ENCODE data around the gene LBH.

LBH gene

DNA sequence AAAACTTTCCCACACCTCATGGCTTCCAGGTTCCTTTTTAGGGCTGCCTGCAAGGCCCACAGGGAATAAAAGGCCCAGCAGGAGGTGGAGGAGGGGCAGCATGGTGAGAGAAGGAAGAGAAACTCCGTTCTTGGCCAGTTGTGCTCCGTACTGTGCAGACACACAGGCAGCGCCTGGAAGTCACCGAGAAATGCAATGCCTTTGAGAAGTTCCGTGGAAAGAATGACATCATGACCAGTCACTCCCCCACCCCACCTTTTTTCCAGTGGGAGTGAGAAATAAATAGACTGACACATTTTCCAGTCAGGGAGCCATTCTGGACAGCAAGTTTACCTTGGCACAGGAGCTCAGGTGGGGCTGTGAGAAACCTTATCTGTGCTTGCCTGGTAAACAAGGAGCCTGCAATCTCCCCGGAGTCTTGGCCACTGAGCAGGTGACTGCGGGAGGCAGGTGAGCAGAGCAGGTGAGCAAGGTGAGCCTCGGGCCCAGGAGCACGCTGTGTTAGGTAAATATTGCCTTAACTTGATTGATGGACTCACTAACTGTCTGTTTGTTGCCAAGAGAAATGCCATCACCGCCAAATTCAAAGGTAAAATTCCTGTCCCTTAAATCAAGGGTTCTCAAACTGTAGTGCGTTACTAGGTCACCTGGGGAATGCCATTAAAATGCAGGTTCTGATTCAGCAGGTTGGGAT, 13.5 kb upstream of the LBH start:
- no peak for DNase-seq

DNA sequence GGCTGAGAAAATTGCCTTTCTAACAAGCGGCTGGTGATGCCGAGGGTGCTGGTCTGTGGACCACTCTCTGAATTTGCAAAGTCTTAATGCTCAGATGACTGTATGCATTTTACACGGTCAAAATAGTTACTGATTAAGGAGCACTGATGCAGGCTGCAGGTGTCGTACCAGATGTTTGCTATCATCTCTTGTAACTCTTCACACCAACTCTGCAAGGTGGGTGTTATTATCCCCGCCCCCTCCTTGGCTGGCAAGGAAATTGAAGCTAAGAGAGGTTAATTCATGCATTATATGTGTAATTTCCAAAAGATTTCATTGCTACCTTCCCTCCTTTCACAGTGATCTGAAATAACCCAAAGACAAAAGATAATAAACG, 13.0 kb upstream of the LBH start:
- no peak for DNase-seq

DNA sequence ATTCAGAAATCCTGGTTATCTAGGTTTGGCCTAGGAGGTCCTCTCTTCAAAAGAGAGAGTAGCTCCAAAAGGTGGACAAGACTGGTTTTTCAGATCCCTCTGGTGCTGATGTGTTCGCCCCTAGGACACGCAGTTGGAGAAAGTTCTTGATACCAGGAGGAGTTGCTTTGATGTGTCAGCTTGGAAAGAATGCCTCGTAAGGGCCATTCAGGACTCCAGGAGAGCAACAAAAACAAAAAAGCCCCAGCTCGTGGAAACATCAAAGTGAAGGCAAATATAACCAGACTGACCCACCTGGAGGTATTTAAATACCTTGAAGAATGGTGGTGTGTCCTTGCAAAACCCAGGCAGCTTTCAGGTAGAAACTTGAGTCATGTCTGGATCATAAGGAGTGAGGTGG, 12.5 kb upstream of the LBH start:
- DNase-seq = no peak

DNA sequence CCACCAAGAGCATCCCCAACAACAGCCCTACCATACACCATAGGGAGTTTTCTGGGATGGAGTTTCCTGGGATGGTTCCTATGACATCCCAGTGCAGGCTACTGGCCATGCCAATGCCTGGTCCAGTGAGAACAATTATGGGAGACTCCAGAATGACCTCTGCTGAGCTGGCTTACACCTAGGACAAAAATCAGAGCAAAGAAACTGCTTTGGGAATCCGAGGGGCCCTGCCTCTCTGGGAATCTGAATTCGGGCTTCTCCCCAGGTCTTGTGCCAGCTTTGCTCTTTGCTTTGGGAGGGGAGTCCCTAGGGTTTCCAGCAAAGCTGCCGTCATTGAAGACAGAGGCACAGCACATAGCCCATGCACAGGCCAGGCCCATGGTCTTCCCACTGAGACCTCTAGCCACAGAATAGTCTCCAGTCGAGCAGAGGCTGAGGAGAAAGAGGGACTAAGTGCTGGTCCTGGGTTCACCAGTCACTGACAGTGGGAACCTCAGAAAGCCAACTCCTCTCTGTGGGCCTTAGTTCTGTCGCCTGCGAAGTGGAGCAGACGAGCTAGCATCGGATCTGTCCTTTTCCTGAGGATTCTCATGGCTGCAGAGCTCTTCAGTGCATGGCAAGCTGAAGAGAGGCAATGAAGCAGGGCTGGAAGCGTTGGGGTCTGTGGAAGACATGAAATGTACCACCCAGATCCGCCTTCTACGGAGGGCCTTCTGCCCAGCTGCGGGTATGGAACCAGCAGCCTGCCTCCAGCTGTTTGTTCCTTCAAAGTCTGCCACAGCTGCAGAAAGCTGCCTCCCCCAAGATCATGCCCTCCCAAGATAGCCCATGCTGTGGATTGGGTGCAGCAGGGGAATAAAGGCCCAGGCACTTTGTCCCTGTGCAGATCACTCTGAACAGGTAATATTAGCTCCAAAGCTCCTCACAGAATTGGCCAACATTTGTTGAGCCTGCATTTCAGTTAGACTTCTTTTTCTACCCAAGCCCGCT, 11.2 kb upstream of the LBH start:
- DNase-seq = no peak

DNA sequence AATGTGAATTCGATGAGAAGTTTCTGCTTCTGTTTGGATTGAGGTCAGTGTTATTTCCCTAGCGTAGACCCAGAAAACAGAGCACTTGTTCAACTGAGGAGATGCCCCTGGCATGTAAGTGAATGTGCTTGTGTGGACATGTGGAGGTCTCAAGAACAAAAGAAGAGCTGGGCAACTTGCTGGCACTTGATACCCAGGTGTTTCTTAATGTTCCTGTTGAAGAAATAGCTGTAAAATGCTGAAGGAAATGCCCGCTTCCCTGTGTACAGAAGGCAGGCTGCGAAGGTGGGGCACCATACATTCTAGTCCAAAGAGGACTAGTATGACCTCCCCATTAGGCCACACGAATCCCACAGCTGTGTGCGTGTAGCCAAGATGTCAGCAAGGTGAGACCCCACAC, 9.8 kb upstream of the LBH start:
- no peak for DNase-seq

DNA sequence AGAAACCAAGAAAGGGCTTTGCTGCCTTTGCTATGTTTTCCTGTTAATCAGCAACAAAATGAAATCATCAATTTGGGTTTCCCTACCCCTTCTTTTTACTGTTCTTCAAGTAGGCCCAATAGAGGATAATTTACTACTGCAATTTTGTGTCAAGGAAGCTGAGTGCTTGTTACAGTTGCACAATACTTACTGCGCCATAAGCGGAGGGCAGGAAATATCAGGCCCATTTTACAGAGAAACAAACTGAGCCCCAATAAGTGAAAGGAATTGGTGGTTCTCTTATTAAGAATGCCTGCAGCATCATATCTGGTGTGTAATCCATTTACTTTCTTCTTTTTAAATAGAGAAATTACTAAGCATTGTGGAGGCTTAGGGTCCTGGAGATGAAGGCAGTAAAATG, 9.3 kb upstream of the LBH start:
- no peak for DNase-seq

- no peak for DNase-seq
These were observed 8.5 kb upstream of the LBH start for GRCh38 chr2:30222636-30223360.

DNA sequence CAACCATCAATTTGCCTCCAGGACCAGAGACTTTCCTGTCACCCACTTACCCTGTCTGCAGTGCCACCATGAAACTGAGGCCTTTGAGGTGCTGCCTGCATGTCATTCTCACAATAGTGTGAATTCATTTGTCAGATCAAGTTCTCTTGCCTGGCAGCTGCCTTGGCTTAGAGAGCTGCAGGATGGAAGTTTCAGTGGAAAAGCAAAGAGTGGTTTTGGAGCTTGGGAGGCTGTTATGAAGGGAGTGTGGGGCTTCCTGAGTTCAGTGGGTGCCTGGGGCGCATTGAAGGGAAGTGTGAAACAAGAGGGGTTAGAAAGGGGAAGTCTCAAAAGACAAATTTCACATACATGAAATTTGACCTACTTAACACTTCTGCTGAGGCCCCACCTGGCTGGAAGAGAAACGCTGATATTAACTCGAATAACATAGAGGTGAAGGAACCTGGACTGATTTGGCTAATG, 7.9 kb upstream of the LBH start:
- DNase-seq = no peak

- DNase-seq = no peak
These were observed 7.2 kb upstream of the LBH start for GRCh38 chr2:30224151-30224550.

- peak; percentile 86 for DNase-seq
These were observed 6.1 kb upstream of the LBH start for GRCh38 chr2:30225131-30225762.

GRCh38 chr2:30226144-30227032, 4.9 kb upstream of the LBH start:
- DNase-seq = peak; percentile 46

- no peak for DNase-seq
These were observed 1.7 kb upstream of the LBH start for GRCh38 chr2:30229596-30229995.

GRCh38 chr2:30230497-30231211, 680 bp upstream of the LBH start:
- DNase-seq = peak; percentile 72

- DNase-seq = peak; percentile 63
These were observed 864 bp downstream of the LBH start for GRCh38 chr2:30231996-30232800.

GRCh38 chr2:30232801-30233130, 1.4 kb downstream of the LBH start:
- DNase-seq = peak; percentile 31

- DNase-seq = no peak
These were observed 2.1 kb downstream of the LBH start for GRCh38 chr2:30233271-30234009.

DNA sequence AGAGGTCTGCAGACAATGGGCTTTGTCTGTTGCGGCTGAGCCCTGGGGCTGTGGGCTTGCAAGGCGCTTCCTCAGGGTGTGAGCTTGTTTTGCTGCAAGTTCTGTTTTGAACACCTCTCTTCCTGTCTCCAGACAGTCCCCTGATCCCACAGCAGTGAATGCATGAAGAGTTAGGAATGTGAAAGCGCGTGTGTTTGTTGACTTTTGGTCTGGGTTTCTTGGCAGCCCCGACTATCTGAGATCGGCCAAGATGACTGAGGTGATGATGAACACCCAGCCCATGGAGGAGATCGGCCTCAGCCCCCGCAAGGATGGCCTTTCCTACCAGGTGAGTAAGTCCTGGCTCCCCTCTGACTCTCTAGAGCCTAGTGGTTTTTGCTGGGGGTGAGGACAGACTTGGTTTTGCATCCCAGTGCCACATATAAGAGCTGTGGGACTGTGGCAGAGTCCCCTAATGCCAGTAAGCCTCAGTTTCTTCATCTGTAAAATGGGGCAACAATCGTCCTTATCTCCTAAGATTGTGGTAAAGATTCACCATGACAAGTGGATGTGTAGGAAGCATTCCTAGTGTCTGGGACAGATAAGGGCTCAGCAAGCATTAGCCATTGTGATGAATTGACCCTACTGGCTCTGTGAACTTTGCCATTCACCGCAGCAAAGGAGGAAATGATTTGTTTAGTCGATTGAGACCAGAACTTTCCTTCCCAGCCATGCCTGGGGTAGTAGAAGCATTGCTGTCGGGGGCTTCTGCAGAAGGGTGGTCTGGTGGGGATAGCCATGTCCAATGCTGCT, 3.0 kb downstream of the LBH start:
- DNase-seq = peak; percentile 82

DNA sequence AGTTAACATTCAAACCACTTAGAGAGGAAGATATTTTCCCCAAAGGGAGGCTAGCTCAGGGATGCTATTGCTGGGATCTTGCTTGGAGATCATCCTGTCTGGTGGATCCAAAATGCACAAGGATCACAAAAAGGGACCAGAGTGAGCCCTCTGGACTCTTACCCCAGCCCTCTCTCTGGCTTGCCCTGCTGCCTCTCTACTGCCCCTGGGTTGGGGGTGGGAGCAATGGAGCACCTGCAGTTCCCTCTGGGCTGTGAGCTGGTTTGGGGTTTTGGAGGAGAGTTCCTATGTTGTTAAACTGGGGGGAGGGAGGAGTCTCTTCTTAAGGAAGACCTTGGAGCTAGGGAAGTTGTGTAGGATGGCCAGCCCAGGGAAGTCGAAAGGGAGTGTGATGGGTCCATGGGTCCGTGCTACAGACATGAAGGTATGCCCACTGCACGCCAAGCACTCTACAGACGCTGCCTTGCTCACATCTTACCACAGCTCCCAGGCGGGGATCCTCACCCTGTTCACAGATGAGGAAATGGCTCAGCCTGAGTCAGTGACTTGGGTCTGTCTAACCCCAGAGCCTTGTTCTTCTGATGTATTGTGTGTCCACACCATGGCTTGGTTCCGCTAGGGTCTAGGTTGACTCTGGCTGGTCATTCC, 3.8 kb downstream of the LBH start:
- DNase-seq = no peak

Measured in fibroblast of skin of right quadriceps (primary cell).